Vagina (tissue), 2 donors: ENCODE results near the gene PNMA6F. TPM values are rescaled to one million over a fixed set of nuclear protein-coding genes. Genes with fewer than 3 reads are reported as not detected.

ENCODE experiments used
- DNase-seq, 2 donors: peaks; one replicate each; pipeline ENCODE4 v3.0.0-alpha.2; 2017; ENCODE audit errors: extremely low spot score in 2 of 2
- H3K27ac ChIP-seq: fragments of 200-600 bp; sonication (generic); one replicate; pipeline ENCODE4 v1.5.1; 2019
- H3K27me3 ChIP-seq: fragments of 200-600 bp; sonication (generic); one replicate; pipeline ENCODE4 v1.5.1; 2019
- H3K36me3 ChIP-seq, 2 donors: fragments of 200-600 bp; sonication (generic); one replicate each; pipeline ENCODE4 v1.5.1; 2017 to 2019
- H3K4me1 ChIP-seq: fragments of 200-600 bp; sonication (generic); one replicate; pipeline ENCODE4 v1.5.1; 2019
- H3K4me3 ChIP-seq, 2 donors: fragments of 200-600 bp; sonication (generic); 1 replicate in 1 of 2; 2 replicates in 1 of 2; pipeline ENCODE4 v1.5.1; 2016 to 2019
- H3K9me3 ChIP-seq: fragments of 200-600 bp; sonication (generic); one replicate; pipeline ENCODE4 v1.5.1; 2019
- POLR2A ChIP-seq, 2 donors: fragments of 450-650 bp; IDR thresholded peaks; one replicate each; pipeline ENCODE4 v1.6.1; 2017; ENCODE audit warnings: antibody characterized with exemption in 2 of 2, mild to moderate bottlenecking in 2 of 2, moderate library complexity in 2 of 2
- POLR2AphosphoS5 ChIP-seq, 2 donors: sonication (generic); formaldehyde crosslinking; IDR thresholded peaks; one replicate each; pipeline ENCODE4 v1.9.0; 2017; ENCODE audit warnings: antibody characterized with exemption in 2 of 2, mild to moderate bottlenecking in 2 of 2, low read depth in 1 of 2; ENCODE audit not compliant: insufficient read depth in 1 of 2
- intact Hi-C: fragments of 100-400 bp; cut with DNase I; formaldehyde crosslinking; loops from one replicate; pipeline ENCODE4 v1.15.1; 2023
- total RNA-seq: library from RNA; depleted of rRNA; stranded (reverse); fragments of >200 nt; gene quantifications from one replicate; pipeline ENCODE4 v1.2.3, GENCODE V29; 2016
- TF ChIP-seq, protein P1 (sequence below), 3 experiments: fragments of 450-650 bp in 2 of 3; fragments of 200-600 bp in 1 of 3; sonication (generic) in 1 of 3; IDR thresholded peaks; one replicate each; pipeline ENCODE4 v1.5.1; 2017 to 2019; ENCODE audit warnings: antibody characterized with exemption in 3 of 3, mild to moderate bottlenecking in 2 of 3, moderate library complexity in 2 of 3

Gene PNMA6F
- total RNA-seq, 1 donor from 2014 or later = not detected

- DNase-seq = peak in 1 of 2 donors; percentile 42
- Histone ChIP-seq H3K27ac (no peak overlapping the region), H3K36me3 (no peaks in the 10 kb centered on the region), H3K4me1 (no peaks in the 10 kb centered on the region), H3K9me3 (no peaks in the 10 kb centered on the region), H3K4me3 (no peak overlapping the region), H3K27me3 (no peaks in the 10 kb centered on the region)
- no peak for TF ChIP-seq POLR2AphosphoS5 (IDR thresholded peaks at IDR 0.05; ENCODE audit: insufficient read depth in 1 of 2, low read depth in 1 of 2)
- TF ChIP-seq POLR2A (IDR thresholded peaks at IDR 0.05) = no peak
- TF ChIP-seq, protein P1, sequence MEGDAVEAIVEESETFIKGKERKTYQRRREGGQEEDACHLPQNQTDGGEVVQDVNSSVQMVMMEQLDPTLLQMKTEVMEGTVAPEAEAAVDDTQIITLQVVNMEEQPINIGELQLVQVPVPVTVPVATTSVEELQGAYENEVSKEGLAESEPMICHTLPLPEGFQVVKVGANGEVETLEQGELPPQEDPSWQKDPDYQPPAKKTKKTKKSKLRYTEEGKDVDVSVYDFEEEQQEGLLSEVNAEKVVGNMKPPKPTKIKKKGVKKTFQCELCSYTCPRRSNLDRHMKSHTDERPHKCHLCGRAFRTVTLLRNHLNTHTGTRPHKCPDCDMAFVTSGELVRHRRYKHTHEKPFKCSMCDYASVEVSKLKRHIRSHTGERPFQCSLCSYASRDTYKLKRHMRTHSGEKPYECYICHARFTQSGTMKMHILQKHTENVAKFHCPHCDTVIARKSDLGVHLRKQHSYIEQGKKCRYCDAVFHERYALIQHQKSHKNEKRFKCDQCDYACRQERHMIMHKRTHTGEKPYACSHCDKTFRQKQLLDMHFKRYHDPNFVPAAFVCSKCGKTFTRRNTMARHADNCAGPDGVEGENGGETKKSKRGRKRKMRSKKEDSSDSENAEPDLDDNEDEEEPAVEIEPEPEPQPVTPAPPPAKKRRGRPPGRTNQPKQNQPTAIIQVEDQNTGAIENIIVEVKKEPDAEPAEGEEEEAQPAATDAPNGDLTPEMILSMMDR (IDR thresholded peaks at IDR 0.05) = no peak
- intact Hi-C loops = no loop called here
Measured at GRCh38 chrX:153310901-153311300, 10.7 kb downstream of the PNMA6F start.

GRCh38 chrX:153307276-153308178, 14.0 kb downstream of the PNMA6F start:
- no peaks in the 10 kb centered on the region for H3K27me3 ChIP-seq
- peak; percentile 34 to 55 for DNase-seq
- H3K4me3 ChIP-seq = no peak overlapping the region
- H3K4me1 ChIP-seq = no peaks in the 10 kb centered on the region
- H3K36me3 ChIP-seq = no peaks in the 10 kb centered on the region
- no peaks in the 10 kb centered on the region for H3K9me3 ChIP-seq
- H3K27ac ChIP-seq = no peak overlapping the region
- TF ChIP-seq, protein P1 (IDR thresholded peaks at IDR 0.05) = no peak
- TF ChIP-seq POLR2A (IDR thresholded peaks at IDR 0.05) = no peak
- TF ChIP-seq POLR2AphosphoS5 (IDR thresholded peaks at IDR 0.05; ENCODE audit: insufficient read depth in 1 of 2, low read depth in 1 of 2) = no peak
- intact Hi-C loops = no loop called here

DNA sequence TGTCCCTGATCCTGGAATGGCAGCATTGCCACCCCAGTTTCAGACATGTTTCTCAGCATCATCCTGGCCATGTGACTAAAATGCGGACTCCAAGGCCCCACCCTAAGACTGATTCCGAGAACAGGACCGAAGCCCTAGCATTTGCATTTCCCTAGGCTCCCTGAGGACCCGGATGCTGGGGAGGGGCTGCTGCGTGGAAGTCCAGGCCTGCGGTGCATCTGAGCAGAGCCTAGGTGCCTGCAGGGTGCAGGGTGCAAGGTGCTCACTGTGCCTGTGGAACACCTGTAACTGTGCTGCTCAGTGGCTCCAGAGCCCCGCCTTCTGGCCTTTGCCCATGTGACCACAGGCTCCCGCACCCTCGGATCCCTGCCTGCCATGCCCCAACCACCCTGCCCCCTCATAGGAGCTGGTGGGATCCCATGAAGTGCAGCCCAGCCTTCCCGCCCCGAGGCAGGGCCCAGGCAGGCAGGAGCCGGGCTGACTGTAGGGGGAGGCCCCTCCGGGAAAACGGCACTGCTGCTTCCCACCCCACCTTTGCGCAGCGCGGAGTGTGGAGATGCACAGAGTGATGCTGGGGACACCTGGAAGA, 14.9 kb downstream of the PNMA6F start:
- H3K27me3 ChIP-seq = no peaks in the 10 kb centered on the region
- intact Hi-C loops = no loop called here
- no peaks in the 10 kb centered on the region for H3K4me1 ChIP-seq
- no peaks in the 10 kb centered on the region for H3K36me3 ChIP-seq
- TF ChIP-seq, protein P1 (IDR thresholded peaks at IDR 0.05) = no peak
- TF ChIP-seq POLR2A (IDR thresholded peaks at IDR 0.05) (no peak), POLR2AphosphoS5 (IDR thresholded peaks at IDR 0.05; ENCODE audit: insufficient read depth in 1 of 2, low read depth in 1 of 2) (no peak)
- no peak overlapping the region for H3K27ac ChIP-seq
- H3K9me3 ChIP-seq = no peaks in the 10 kb centered on the region
- DNase-seq = peak; percentile 65 to 87
- no peak overlapping the region for H3K4me3 ChIP-seq

DNA sequence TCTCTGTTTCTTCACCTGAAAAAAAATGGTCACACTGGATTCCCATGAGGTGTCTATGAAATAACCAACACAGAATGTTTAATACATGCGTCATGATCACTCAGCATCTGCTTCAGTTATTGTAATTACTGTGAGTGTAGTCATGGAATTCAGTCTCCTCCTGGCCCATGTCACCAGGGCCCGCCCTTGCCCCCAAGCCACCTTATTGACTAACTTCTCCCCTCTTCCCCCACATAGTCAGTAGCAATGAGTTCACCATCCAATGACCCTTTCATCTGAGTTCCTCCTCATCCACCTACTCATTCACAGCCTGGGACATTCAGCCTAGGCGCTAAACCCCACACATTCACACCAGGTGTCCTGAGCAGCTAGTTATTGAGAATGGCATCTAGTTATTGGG, 15.6 kb downstream of the PNMA6F start:
- Histone ChIP-seq H3K4me3 (no peak overlapping the region), H3K4me1 (no peaks in the 10 kb centered on the region), H3K27me3 (no peaks in the 10 kb centered on the region), H3K27ac (no peak overlapping the region), H3K9me3 (no peaks in the 10 kb centered on the region), H3K36me3 (no peaks in the 10 kb centered on the region)
- intact Hi-C loops = no loop called here
- TF ChIP-seq POLR2A (IDR thresholded peaks at IDR 0.05) = no peak
- no peak for TF ChIP-seq POLR2AphosphoS5 (IDR thresholded peaks at IDR 0.05; ENCODE audit: insufficient read depth in 1 of 2, low read depth in 1 of 2)
- TF ChIP-seq, protein P1 (IDR thresholded peaks at IDR 0.05) = no peak
- DNase-seq = no peak
